Stimulated activated CD8-positive, alpha-beta memory T cell treated with anti-CD3 and anti-CD28 coated beads, Interleukin-2, amount 100 ng/mL, for 1 hour (primary cell): Measurements from ENCODE around the gene TNFAIP3.
"Not testable (repeated sequence)": the region's sequence is repeated elsewhere in the genome, so short reads cannot be mapped to it uniquely, and the experiment has no call there.

Experiments used
- DNase-seq, 2 donors: peaks; one replicate each; pipeline ENCODE4 v3.0.0-alpha.2; 2020; ENCODE audit warnings: low read depth in 2 of 2

The TNFAIP3 gene

DNA sequence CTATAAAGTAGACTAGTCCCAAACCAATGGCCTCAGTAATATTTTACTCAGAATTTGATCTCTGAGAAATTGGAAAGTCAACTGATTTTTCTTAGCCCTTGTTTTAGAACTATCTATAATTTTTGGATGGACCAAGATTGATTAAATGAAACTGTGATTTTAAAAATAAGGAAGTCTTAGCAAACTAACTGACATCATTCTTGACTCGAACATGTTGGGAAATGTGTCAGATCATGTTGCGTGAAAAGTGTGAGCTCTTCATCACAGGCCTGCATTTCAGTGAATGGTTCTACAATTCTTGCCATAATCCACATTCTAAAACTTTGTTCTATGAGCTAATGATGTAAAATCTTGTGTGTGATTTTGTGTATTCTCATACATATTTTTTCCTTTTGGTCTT lies 11.0 kb downstream of the TNFAIP3 start:
- no peak for DNase-seq

DNA sequence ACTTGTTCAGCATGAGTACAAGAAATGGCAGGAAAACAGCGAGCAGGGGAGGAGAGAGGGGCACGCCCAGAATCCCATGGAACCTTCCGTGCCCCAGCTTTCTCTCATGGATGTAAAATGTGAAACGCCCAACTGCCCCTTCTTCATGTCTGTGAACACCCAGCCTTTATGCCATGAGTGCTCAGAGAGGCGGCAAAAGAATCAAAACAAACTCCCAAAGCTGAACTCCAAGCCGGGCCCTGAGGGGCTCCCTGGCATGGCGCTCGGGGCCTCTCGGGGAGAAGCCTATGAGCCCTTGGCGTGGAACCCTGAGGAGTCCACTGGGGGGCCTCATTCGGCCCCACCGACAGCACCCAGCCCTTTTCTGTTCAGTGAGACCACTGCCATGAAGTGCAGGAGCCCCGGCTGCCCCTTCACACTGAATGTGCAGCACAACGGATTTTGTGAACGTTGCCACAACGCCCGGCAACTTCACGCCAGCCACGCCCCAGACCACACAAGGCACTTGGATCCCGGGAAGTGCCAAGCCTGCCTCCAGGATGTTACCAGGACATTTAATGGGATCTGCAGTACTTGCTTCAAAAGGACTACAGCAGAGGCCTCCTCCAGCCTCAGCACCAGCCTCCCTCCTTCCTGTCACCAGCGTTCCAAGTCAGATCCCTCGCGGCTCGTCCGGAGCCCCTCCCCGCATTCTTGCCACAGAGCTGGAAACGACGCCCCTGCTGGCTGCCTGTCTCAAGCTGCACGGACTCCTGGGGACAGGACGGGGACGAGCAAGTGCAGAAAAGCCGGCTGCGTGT lies 11.6 kb downstream of the TNFAIP3 start:
- DNase-seq: no peak

- no peak for DNase-seq
These were observed 12.2 kb downstream of the TNFAIP3 start for GRCh38 chr6:137879299-137879698.

DNA sequence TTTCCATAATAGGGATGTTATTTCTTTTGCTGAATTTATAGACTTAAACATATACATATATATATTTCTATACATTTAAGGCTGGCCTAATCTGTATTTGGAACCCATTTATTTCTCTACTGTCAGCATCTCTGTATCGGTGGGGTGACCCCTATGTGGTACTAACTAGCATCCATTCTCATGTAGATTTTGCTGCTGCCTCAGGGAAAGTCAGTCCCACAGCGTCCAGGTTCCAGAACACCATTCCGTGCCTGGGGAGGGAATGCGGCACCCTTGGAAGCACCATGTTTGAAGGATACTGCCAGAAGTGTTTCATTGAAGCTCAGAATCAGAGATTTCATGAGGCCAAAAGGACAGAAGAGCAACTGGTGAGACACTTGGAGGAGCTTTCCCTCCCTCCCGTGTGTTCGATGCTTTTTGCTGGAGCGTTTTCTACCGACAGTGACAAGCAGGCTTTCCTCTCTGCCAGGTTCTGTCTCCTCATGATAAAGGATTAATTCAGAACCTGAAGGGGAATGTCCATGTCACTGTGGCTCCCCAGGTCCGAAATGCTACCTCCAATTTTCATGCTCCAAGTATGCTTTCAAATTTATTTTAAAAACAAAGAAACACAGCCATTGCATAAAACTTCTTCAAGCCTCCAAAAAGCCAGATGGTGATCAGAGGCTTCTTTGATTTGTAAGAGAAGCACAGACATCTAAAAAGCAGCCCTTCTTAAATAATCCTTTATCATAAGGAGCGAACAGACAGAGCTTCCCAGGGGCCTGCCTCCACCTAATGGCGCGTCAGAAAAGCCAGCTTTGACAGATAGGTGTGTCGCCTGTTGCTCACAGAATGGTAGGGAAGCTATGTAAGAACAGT lies 13.1 kb downstream of the TNFAIP3 start:
- DNase-seq: no peak

DNA sequence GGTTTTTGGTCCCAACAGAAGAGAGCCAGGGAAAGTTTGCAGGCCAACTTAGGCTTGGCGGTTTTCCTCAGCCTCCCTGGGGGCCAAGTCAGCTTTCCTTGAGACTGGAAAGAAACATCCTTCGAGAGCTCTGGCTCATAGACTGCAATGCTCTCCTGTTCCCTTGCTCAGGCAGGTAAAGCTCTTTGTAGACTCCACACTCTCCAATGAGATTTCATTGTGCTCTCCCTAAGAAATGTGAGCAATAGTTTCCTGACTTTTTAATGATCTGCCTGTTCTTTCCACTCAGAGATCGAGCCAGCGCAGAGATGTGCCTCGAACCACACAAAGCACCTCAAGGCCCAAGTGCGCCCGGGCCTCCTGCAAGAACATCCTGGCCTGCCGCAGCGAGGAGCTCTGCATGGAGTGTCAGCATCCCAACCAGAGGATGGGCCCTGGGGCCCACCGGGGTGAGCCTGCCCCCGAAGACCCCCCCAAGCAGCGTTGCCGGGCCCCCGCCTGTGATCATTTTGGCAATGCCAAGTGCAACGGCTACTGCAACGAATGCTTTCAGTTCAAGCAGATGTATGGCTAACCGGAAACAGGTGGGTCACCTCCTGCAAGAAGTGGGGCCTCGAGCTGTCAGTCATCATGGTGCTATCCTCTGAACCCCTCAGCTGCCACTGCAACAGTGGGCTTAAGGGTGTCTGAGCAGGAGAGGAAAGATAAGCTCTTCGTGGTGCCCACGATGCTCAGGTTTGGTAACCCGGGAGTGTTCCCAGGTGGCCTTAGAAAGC lies 13.9 kb downstream of the TNFAIP3 start:
- DNase-seq: no peak

- no peak for DNase-seq
These were observed 14.4 kb downstream of the TNFAIP3 start for GRCh38 chr6:137881522-137881886.

- no peak for DNase-seq
These were observed 15.3 kb downstream of the TNFAIP3 start for GRCh38 chr6:137882225-137882961.

DNA sequence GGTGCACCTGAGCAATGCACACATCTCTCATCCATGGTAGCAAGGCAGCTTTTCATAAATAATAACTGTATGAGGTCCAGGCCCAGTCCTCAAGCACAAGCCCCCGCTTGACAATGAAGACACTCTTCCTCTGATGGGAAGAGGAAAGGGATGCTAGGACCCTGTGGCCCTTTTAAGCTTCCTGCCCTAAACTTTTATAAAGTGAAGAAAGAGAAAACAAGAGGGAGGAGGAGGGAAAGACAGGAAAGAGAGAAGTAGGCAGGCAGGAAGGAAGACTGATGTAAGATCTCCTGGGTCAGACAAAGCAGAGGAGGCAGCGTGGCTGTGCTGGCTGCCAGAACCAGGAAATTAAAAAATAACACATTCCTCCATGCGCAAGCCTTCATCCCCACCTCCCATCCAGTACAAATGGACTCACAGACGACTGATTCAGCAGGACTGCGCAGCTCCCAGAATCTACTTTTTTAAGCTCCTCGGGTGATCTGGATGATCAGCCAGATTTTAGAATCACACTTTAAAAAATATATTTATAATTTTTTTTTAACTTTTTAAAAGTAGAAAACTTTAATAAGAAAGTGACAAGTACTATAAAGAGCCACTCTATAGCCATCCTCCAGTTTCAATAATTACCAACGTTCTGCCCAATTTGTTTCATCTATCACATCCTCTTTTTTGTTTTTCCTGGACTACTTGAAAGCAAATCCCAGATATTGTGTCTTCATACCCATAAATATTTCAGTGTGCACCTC lies 16.5 kb downstream of the TNFAIP3 start:
- DNase-seq: no peak

GRCh38 chr6:137884149-137884909 lies 17.3 kb downstream of the TNFAIP3 start:
- DNase-seq: no peak

- DNase-seq: not testable (repeated sequence)
These were observed 17.8 kb downstream of the TNFAIP3 start for GRCh38 chr6:137884910-137885229.

GRCh38 chr6:137886226-137886625 lies 19.2 kb downstream of the TNFAIP3 start:
- DNase-seq: not testable (repeated sequence)

DNA sequence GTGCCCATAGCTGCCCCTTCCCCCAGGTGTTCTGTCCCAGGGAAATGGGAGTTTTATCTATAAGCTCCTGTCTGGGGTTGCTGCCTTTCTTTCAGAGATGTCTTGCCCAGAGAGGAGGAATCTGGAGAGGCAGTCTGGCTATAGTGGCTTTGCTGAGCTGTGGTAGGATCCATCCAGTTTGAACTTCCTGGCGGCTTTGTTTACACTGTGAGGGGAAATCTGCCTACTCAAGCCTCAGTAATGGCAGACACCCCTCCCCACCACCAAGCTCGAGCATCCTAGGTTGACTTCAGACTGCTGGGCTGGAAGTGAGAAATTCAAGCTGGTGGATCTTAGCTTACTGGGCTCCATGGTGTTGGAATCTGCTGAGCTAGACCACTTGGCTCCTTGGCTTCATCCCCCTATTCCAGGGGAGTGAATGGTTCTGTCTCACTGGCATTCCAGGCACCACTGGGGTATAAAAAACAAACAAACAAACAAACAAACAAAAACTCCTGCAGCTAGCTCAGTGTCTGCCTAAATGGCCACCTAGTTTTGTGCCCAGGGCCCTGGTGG lies 24.0 kb downstream of the TNFAIP3 start:
- DNase-seq: no peak

GRCh38 chr6:137892271-137892708 lies 25.2 kb downstream of the TNFAIP3 start:
- DNase-seq: no peak

GRCh38 chr6:137893181-137893580 lies 26.1 kb downstream of the TNFAIP3 start:
- no peak for DNase-seq

DNA sequence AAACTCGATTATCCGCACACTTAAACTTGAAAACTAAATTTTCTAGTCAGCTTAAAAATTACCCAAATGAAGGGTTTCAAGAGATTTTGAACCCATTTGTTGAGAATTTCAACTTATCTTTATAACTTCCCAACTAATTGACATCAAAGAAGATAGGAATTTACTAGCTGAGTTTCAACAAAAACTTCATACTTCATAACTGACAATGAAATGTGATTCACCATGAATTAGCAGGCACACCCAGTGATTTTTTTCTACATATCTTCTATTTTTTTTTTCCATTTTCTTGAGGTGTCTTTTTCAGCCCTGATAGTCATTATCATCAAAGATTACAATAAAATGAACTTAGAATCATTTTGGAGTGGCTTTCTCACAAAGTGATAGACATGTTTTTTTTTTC lies 26.7 kb downstream of the TNFAIP3 start:
- DNase-seq: no peak

DNA sequence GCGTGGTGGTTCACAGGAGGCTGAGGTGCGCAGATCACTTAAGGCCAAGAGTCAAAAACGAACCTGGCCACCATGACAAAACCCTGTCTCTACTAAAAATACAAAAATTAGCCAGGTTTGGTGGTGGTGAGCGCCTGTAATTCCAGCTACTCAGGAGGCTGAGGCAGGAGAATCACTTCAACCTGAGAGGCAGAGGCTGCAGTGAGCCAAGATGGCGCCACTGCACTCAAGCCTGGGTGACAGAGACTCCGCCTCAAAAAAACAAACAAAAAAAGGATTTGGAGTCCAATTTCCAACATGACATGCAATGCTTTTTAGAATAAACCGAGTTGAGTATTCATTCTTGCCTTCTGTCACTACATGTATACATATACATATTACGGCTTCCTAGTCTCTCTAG lies 27.3 kb downstream of the TNFAIP3 start:
- DNase-seq: not testable (repeated sequence)

DNA sequence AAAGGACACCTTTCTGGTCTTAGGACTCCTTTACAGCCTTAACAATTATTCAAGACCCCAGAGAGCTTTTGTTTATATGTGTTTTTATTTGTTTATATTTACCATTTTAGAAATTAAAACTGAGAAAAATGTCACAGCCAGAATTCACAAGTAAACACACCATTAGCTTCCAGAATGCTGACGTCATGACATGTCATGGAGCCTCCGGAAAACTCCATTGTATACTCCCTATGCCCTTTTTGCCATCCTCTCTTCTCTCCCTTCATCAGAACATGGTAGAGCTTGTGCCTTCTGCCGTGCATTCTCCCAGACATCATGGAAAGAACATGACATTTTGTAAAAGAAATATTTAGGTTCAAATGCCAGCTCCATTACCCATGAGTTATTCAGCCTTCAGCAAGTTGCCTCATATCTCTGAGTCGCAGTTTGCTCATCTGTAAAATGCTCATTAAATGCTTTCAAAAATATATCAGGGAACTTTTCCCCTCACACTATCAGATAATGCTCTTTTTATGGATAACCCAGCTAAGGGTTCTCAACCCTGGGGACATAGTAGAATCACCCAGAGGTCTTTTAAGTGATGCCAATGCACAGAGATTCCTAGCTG lies 27.8 kb downstream of the TNFAIP3 start:
- no peak for DNase-seq

DNA sequence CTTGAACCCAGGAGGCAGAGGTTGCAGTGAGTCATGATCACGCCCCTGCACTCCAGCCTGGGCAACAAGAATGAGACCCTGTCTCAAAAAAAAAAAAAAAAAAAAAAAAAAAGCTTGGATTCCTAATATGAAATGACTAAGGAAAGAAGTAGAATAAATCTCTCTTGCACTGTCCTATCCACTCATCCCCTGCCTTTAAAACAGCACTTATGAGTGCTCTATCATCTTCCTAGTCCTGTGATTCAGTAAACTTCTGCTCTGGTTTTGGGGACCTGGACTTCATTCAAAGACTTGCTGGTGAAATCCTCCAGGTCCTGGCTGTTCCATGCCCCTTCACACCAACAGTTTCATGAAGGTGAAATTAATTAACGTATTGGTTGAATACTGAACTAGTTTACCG lies 29.6 kb downstream of the TNFAIP3 start:
- DNase-seq: no peak

GRCh38 chr6:137900815-137901214 lies 33.8 kb downstream of the TNFAIP3 start:
- no peak for DNase-seq
